GM23338 (cell line): ENCODE data around the gene CDH23. TPM values are rescaled to one million over a fixed set of nuclear protein-coding genes. Genes with fewer than 3 reads are reported as not detected.

Experiments
- CREB1 ChIP-seq: fragments of 250-450 bp; sonication (Bioruptor Pico); IDR thresholded peaks from 2 replicates; pipeline ENCODE4 v1.5.0; 2020; ENCODE audit warnings: low read depth, mild to moderate bottlenecking, moderate library complexity
- JUNB ChIP-seq: IDR thresholded peaks from one replicate; pipeline ENCODE4 v1.6.1; 2016; ENCODE audit warnings: antibody characterized with exemption; ENCODE audit not compliant: unreplicated experiment
- NANOG ChIP-seq: IDR thresholded peaks from 2 replicates; pipeline ENCODE4 v1.6.1; 2016; ENCODE audit warnings: antibody characterized with exemption, borderline replicate concordance
- POLR2AphosphoS5 ChIP-seq: IDR thresholded peaks from 2 replicates; pipeline ENCODE4 v1.6.1; 2016; ENCODE audit warnings: antibody characterized with exemption, low read depth
- STAT1 ChIP-seq: IDR thresholded peaks from one replicate; pipeline ENCODE4 v1.6.1; 2016; ENCODE audit warnings: antibody characterized with exemption; ENCODE audit not compliant: unreplicated experiment
- ZNF114 ChIP-seq: fragments of 250-450 bp; sonication (Bioruptor Pico); IDR thresholded peaks from 2 replicates; pipeline ENCODE4 v1.5.0; 2020; ENCODE audit warnings: mild to moderate bottlenecking, moderate library complexity
- polyA plus RNA-seq: library from polyadenylated mRNA; unstranded; fragments of >200 nt; fragmentation: Nextera tagmentation; extraction: Ambion mirVana; gene quantifications from 2 replicates; pipeline ENCODE4 v1.2.1, GENCODE V29; 2016
- total RNA-seq: library from RNA; depleted of rRNA; stranded (reverse); fragments of >200 nt; shearing (Covaris generic); gene quantifications from 2 replicates; pipeline ENCODE4 v1.2.3, GENCODE V29; 2014
- TF ChIP-seq, protein P1 (sequence below): fragments of 250-450 bp; sonication (Bioruptor Pico); IDR thresholded peaks from 2 replicates; pipeline ENCODE4 v1.5.0; 2020; ENCODE audit warnings: mild to moderate bottlenecking, moderate library complexity
- TF ChIP-seq, protein P2 (sequence below), 2 experiments: fragments of 200-600 bp in 1 of 2; sonication (generic) in 1 of 2; conservative IDR thresholded peaks; 2 replicates each; pipeline versions ENCODE4 v1.5.1 to v1.6.1; 2016 to 2017; ENCODE audit warnings: antibody characterized with exemption in 2 of 2, low read depth in 2 of 2, mild to moderate bottlenecking in 2 of 2, moderate library complexity in 1 of 2
- TF ChIP-seq, protein P3 (sequence below): IDR thresholded peaks from one replicate; pipeline ENCODE4 v1.6.1; 2018; ENCODE audit warnings: antibody characterized with exemption; ENCODE audit not compliant: unreplicated experiment
- TF ChIP-seq, protein P4 (sequence below): IDR thresholded peaks from 2 replicates; pipeline ENCODE4 v1.6.1; 2016; ENCODE audit warnings: antibody characterized with exemption

Gene CDH23
- total and polyA plus RNA-seq, 2 experiments from 2014 or later, result 0.95 to 4.3 TPM

DNA sequence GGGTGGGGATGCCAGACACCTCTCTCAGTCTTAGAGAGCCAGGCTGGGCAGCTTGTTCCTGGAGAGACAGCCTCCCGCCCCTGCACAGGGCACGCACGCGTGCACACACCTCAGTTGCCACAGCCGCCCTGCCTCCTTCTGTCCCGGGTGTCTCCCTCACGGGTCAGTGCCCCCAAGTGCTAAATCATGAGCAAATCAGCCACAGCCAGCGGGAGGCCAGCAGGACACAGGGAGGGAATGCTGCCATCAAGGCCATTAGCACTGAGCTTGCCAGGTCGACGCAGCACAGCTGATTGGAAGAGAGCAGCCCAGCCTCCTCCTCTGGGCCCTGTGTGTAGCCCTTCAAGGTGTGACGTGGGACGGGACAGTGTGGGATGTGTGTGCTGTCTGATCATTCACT lies 130.4 kb downstream of the CDH23 start (continued):
- TF ChIP-seq, protein P1, sequence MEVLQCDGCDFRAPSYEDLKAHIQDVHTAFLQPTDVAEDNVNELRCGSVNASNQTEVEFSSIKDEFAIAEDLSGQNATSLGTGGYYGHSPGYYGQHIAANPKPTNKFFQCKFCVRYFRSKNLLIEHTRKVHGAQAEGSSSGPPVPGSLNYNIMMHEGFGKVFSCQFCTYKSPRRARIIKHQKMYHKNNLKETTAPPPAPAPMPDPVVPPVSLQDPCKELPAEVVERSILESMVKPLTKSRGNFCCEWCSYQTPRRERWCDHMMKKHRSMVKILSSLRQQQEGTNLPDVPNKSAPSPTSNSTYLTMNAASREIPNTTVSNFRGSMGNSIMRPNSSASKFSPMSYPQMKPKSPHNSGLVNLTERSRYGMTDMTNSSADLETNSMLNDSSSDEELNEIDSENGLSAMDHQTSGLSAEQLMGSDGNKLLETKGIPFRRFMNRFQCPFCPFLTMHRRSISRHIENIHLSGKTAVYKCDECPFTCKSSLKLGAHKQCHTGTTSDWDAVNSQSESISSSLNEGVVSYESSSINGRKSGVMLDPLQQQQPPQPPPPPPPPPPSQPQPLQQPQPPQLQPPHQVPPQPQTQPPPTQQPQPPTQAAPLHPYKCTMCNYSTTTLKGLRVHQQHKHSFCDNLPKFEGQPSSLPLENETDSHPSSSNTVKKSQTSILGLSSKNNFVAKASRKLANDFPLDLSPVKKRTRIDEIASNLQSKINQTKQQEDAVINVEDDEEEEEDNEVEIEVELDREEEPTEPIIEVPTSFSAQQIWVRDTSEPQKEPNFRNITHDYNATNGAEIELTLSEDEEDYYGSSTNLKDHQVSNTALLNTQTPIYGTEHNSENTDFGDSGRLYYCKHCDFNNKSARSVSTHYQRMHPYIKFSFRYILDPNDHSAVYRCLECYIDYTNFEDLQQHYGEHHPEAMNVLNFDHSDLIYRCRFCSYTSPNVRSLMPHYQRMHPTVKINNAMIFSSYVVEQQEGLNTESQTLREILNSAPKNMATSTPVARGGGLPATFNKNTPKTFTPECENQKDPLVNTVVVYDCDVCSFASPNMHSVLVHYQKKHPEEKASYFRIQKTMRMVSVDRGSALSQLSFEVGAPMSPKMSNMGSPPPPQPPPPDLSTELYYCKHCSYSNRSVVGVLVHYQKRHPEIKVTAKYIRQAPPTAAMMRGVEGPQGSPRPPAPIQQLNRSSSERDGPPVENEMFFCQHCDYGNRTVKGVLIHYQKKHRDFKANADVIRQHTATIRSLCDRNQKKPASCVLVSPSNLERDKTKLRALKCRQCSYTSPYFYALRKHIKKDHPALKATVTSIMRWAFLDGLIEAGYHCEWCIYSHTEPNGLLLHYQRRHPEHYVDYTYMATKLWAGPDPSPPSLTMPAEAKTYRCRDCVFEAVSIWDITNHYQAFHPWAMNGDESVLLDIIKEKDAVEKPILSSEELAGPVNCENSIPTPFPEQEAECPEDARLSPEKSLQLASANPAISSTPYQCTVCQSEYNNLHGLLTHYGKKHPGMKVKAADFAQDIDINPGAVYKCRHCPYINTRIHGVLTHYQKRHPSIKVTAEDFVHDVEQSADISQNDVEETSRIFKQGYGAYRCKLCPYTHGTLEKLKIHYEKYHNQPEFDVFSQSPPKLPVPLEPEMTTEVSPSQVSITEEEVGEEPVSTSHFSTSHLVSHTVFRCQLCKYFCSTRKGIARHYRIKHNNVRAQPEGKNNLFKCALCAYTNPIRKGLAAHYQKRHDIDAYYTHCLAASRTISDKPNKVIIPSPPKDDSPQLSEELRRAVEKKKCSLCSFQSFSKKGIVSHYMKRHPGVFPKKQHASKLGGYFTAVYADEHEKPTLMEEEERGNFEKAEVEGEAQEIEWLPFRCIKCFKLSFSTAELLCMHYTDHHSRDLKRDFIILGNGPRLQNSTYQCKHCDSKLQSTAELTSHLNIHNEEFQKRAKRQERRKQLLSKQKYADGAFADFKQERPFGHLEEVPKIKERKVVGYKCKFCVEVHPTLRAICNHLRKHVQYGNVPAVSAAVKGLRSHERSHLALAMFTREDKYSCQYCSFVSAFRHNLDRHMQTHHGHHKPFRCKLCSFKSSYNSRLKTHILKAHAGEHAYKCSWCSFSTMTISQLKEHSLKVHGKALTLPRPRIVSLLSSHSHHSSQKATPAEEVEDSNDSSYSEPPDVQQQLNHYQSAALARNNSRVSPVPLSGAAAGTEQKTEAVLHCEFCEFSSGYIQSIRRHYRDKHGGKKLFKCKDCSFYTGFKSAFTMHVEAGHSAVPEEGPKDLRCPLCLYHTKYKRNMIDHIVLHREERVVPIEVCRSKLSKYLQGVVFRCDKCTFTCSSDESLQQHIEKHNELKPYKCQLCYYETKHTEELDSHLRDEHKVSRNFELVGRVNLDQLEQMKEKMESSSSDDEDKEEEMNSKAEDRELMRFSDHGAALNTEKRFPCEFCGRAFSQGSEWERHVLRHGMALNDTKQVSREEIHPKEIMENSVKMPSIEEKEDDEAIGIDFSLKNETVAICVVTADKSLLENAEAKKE (CRISPR knock-in tag), result no peak
- TF ChIP-seq POLR2AphosphoS5 (no peak), STAT1 (no peak), JUNB (no peak), CREB1 (CRISPR knock-in tag) (no peak), ZNF114 (no peak), NANOG (no peak)
- TF ChIP-seq, protein P2, sequence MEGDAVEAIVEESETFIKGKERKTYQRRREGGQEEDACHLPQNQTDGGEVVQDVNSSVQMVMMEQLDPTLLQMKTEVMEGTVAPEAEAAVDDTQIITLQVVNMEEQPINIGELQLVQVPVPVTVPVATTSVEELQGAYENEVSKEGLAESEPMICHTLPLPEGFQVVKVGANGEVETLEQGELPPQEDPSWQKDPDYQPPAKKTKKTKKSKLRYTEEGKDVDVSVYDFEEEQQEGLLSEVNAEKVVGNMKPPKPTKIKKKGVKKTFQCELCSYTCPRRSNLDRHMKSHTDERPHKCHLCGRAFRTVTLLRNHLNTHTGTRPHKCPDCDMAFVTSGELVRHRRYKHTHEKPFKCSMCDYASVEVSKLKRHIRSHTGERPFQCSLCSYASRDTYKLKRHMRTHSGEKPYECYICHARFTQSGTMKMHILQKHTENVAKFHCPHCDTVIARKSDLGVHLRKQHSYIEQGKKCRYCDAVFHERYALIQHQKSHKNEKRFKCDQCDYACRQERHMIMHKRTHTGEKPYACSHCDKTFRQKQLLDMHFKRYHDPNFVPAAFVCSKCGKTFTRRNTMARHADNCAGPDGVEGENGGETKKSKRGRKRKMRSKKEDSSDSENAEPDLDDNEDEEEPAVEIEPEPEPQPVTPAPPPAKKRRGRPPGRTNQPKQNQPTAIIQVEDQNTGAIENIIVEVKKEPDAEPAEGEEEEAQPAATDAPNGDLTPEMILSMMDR (conservative IDR thresholded peaks at IDR 0.05; ENCODE audit: low read depth in 2 of 2), result no peak
- TF ChIP-seq, protein P3, sequence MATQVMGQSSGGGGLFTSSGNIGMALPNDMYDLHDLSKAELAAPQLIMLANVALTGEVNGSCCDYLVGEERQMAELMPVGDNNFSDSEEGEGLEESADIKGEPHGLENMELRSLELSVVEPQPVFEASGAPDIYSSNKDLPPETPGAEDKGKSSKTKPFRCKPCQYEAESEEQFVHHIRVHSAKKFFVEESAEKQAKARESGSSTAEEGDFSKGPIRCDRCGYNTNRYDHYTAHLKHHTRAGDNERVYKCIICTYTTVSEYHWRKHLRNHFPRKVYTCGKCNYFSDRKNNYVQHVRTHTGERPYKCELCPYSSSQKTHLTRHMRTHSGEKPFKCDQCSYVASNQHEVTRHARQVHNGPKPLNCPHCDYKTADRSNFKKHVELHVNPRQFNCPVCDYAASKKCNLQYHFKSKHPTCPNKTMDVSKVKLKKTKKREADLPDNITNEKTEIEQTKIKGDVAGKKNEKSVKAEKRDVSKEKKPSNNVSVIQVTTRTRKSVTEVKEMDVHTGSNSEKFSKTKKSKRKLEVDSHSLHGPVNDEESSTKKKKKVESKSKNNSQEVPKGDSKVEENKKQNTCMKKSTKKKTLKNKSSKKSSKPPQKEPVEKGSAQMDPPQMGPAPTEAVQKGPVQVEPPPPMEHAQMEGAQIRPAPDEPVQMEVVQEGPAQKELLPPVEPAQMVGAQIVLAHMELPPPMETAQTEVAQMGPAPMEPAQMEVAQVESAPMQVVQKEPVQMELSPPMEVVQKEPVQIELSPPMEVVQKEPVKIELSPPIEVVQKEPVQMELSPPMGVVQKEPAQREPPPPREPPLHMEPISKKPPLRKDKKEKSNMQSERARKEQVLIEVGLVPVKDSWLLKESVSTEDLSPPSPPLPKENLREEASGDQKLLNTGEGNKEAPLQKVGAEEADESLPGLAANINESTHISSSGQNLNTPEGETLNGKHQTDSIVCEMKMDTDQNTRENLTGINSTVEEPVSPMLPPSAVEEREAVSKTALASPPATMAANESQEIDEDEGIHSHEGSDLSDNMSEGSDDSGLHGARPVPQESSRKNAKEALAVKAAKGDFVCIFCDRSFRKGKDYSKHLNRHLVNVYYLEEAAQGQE, result no peak
- TF ChIP-seq, protein P4, sequence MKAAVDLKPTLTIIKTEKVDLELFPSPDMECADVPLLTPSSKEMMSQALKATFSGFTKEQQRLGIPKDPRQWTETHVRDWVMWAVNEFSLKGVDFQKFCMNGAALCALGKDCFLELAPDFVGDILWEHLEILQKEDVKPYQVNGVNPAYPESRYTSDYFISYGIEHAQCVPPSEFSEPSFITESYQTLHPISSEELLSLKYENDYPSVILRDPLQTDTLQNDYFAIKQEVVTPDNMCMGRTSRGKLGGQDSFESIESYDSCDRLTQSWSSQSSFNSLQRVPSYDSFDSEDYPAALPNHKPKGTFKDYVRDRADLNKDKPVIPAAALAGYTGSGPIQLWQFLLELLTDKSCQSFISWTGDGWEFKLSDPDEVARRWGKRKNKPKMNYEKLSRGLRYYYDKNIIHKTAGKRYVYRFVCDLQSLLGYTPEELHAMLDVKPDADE, result no peak
